ENCODE measurements around the gene ALG9.

The ALG9 gene

GRCh38 chr11:111840143-111840542, 31.2 kb downstream of the ALG9 start:
- no peaks in the 10 kb centered on the region for H3K27me3 ChIP-seq
- no peaks in the 10 kb centered on the region for H3K9me3 ChIP-seq
- peaks cover 31 to 56% (median 43%) of the 10 kb centered on the region in 3 donors for H3K36me3 ChIP-seq
- DNase-seq: no peak
- H3K4me1 ChIP-seq: peaks cover 0 to 11% (median 0%) of the 10 kb centered on the region in 4 donors
- intact Hi-C loops (cut with DNase I; ENCODE audit: low total_unique reads): loop anchor here (5.0 kb wide), 3 partner anchors 63 to 273 kb away; partner anchors contain the start of gene SIK2
- TF ChIP-seq CTCF (IDR thresholded peaks at IDR 0.05): no peak
- no peak overlapping the region for H3K4me3 ChIP-seq
- no peak overlapping the region for H3K27ac ChIP-seq

- H3K9me3 ChIP-seq: no peaks in the 10 kb centered on the region
- H3K4me1 ChIP-seq: peaks cover 0 to 11% (median 0%) of the 10 kb centered on the region in 4 donors
- H3K27ac ChIP-seq: no peak overlapping the region
- peaks cover 21 to 53% (median 41%) of the 10 kb centered on the region in 3 donors for H3K36me3 ChIP-seq
- H3K27me3 ChIP-seq: no peaks in the 10 kb centered on the region
- intact Hi-C loops (cut with DNase I; ENCODE audit: low total_unique reads): no loop called here
- H3K4me3 ChIP-seq: no peak overlapping the region
- no peak for TF ChIP-seq CTCF (IDR thresholded peaks at IDR 0.05)
- no peak for DNase-seq
These were observed 33.3 kb downstream of the ALG9 start for GRCh38 chr11:111838054-111838453.

GRCh38 chr11:111837366-111837891, 34.0 kb downstream of the ALG9 start:
- TF ChIP-seq CTCF (IDR thresholded peaks at IDR 0.05): no peak
- peaks cover 21 to 53% (median 40%) of the 10 kb centered on the region in 3 donors for H3K36me3 ChIP-seq
- intact Hi-C loops (cut with DNase I; ENCODE audit: low total_unique reads): no loop called here
- DNase-seq: no peak
- H3K27me3 ChIP-seq: no peaks in the 10 kb centered on the region
- H3K4me3 ChIP-seq: no peak overlapping the region
- no peak overlapping the region for H3K27ac ChIP-seq
- peaks cover 0 to 11% (median 0%) of the 10 kb centered on the region in 4 donors for H3K4me1 ChIP-seq
- no peaks in the 10 kb centered on the region for H3K9me3 ChIP-seq

GRCh38 chr11:111836721-111837120, 34.7 kb downstream of the ALG9 start:
- Histone ChIP-seq H3K27ac (no peak overlapping the region), H3K4me3 (no peak overlapping the region), H3K4me1 (peaks cover 0 to 9% (median 0%) of the 10 kb centered on the region in 4 donors), H3K9me3 (no peaks in the 10 kb centered on the region), H3K36me3 (peaks cover 21 to 53% (median 45%) of the 10 kb centered on the region in 3 donors), H3K27me3 (no peaks in the 10 kb centered on the region)
- no peak for DNase-seq
- TF ChIP-seq CTCF (IDR thresholded peaks at IDR 0.05): no peak
- intact Hi-C loops (cut with DNase I; ENCODE audit: low total_unique reads): no loop called here

GRCh38 chr11:111836162-111836561, 35.2 kb downstream of the ALG9 start:
- TF ChIP-seq CTCF (IDR thresholded peaks at IDR 0.05): no peak
- no peaks in the 10 kb centered on the region for H3K9me3 ChIP-seq
- H3K27me3 ChIP-seq: no peaks in the 10 kb centered on the region
- H3K36me3 ChIP-seq: peaks cover 21 to 57% (median 47%) of the 10 kb centered on the region in 3 donors
- H3K4me3 ChIP-seq: no peak overlapping the region
- intact Hi-C loops (cut with DNase I; ENCODE audit: low total_unique reads): no loop called here
- H3K27ac ChIP-seq: no peak overlapping the region
- peaks cover 0 to 3% (median 0%) of the 10 kb centered on the region in 4 donors for H3K4me1 ChIP-seq
- no peak for DNase-seq

Measured in tibial artery (tissue), 4 donors.